Measurements from ENCODE around the gene ENG. TPM values are rescaled to one million over a fixed set of nuclear protein-coding genes. Genes with fewer than 3 reads are reported as not detected.

Gene ENG
- total RNA-seq, 6 experiments from 2014 or later = 27.4 to 90.1 (median 54.1) TPM

DNA sequence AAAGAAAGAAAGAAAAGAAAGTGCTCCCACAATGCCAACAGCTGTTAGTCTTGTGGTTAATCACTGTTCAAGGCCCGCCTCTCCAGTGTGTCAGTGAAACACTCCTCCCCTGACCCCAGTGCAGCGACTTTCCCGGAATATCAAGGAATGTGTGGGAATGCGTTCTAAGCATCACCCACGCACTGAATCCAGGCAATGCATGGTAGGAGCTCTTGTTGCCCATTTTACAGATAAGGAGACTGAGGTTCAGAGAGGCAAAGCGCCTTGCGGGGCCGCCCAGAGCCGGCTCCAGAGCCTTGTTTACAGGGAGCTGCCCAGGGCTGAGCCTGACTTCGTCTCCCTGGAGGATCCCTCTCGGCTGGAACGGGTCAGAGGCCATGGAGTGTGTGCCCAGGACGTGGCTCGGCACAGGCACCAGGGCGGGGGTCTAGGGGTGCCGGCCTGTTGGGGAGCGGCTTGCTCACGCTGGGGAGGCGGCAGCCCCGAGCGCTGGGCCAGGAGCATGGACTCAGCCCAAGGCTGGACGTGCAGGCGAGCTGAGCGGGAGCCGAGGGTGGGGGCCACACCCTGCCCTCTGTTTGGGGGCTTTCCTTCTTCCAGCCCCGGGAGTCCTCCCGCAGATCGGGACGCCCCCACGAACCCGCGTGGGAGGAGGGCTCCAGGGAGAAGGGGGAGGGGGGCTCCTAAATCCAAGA is 44.1 kb upstream of the ENG start:
- DNase-seq (peak in 2 of 3 donors; percentile 69 to 72), ATAC-seq (peak; percentile 63 to 71 (median 64))
- intact Hi-C loops (cut with DNase I) = no loop called here
- Histone ChIP-seq H3K4me3 (peak overlapping the region; percentile 88 to 95 (median 93)), H3K9me3 (no peaks in the 10 kb centered on the region), H3K27ac (peak overlapping the region; percentile 87 to 93 (median 90)), H3K4me1 (peaks cover 0 to 29% (median 15%) of the 10 kb centered on the region in 4 donors), H3K36me3 (peaks cover 0 to 26% (median 21%) of the 10 kb centered on the region in 4 donors), H3K27me3 (no peaks in the 10 kb centered on the region)
- WGBS (ENCODE audit: insufficient coverage, low coverage, low lambda C conversion rate, missing lambda C conversion rate) = 16% methylated on average over 13 of the region's 32 CpGs
- peak; percentile 58 for TF ChIP-seq POLR2A (IDR thresholded peaks at IDR 0.05)
- TF ChIP-seq, protein P1, sequence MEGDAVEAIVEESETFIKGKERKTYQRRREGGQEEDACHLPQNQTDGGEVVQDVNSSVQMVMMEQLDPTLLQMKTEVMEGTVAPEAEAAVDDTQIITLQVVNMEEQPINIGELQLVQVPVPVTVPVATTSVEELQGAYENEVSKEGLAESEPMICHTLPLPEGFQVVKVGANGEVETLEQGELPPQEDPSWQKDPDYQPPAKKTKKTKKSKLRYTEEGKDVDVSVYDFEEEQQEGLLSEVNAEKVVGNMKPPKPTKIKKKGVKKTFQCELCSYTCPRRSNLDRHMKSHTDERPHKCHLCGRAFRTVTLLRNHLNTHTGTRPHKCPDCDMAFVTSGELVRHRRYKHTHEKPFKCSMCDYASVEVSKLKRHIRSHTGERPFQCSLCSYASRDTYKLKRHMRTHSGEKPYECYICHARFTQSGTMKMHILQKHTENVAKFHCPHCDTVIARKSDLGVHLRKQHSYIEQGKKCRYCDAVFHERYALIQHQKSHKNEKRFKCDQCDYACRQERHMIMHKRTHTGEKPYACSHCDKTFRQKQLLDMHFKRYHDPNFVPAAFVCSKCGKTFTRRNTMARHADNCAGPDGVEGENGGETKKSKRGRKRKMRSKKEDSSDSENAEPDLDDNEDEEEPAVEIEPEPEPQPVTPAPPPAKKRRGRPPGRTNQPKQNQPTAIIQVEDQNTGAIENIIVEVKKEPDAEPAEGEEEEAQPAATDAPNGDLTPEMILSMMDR (IDR thresholded peaks at IDR 0.05) = no peak

DNA sequence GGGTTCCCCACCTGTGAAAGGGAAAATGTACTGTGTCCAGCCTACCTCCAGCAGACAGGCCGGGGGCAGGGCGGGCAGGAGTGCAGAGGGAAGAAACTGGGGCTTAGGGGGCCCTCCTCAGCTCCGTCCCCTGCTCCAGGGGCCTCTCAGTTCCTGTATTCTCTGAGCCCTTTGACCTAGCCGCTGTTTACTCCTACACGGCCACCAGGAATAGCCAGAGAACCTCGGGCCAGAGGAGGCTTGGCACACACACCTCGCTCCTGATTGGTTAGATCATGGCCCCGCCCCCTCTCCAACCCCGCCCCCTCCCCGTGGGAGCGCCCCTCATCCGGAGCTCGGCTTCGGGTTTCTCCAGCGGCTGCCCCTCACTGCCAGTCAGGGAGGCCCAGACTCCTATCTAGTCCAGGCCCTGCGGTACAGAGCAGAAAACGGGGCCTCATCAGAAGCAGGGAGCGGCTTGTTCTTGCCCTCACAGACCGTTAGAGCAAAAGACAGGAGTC is 42.8 kb upstream of the ENG start:
- DNase-seq (peak; percentile 86 to 91 (median 89)), ATAC-seq (peak; percentile 83 to 91 (median 87))
- Histone ChIP-seq H3K4me1 (peaks cover 0 to 23% (median 12%) of the 10 kb centered on the region in 4 donors), H3K27me3 (no peaks in the 10 kb centered on the region), H3K4me3 (peak overlapping the region; percentile 88 to 95 (median 93)), H3K36me3 (peaks cover 0 to 40% (median 28%) of the 10 kb centered on the region in 4 donors), H3K9me3 (no peaks in the 10 kb centered on the region), H3K27ac (peak overlapping the region; percentile 87 to 93 (median 90))
- peak; percentile 48 for TF ChIP-seq POLR2A (IDR thresholded peaks at IDR 0.05)
- TF ChIP-seq, protein P1 (IDR thresholded peaks at IDR 0.05) = no peak
- intact Hi-C loops (cut with DNase I) = no loop called here
- WGBS (ENCODE audit: insufficient coverage, low coverage, low lambda C conversion rate, missing lambda C conversion rate) = 6% methylated on average over 11 of the region's 19 CpGs

DNA sequence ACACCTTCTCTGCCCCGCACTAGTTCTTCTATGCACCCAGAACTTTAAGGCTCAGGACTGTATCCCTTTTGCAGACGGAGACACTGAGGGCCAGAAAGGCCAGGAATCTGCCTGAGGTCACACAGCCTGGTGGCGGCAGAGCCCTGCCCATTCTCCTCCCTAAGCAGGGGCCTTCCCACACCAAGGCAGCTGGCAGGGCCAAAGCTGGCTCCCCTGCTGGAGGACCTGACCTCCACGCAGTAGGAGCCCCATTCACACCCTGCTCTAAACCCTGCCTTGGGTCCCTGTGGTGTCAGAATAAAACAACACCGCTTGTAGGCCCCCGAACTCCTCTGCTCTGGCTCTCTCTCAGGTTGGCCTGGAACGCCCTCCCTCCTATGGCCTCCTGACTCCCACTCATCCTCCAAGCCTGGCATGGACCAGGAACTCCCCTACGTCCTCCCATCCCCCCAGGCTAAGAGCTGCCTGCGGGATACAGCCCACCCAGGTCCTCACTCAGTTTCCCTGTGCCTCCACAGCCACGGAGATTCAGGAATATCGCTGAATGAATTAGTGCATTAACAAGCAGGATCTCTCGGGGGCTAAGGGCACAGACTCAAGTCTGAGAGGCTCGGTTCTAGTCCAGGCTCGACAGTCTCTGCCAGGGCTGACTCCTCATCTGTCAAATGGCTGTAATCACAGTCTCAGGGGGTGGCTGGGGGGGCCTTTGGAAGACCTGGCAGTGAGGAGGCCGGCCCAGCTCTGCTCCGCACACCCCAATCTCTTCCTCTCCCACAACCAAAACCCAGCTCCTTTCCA is 42.1 kb upstream of the ENG start:
- DNase-seq = no peak
- Histone ChIP-seq H3K4me3 (peak overlapping the region; percentile 88 to 95 (median 93)), H3K9me3 (no peaks in the 10 kb centered on the region), H3K27me3 (no peaks in the 10 kb centered on the region), H3K27ac (peak overlapping the region; percentile 61 to 90 (median 87)), H3K36me3 (peaks cover 0 to 44% (median 28%) of the 10 kb centered on the region in 4 donors), H3K4me1 (peaks cover 0 to 23% (median 12%) of the 10 kb centered on the region in 4 donors)
- no peak for TF ChIP-seq POLR2A (IDR thresholded peaks at IDR 0.05)
- TF ChIP-seq, protein P1 (IDR thresholded peaks at IDR 0.05) = no peak
- intact Hi-C loops (cut with DNase I) = no loop called here
- no peak for ATAC-seq
- WGBS (ENCODE audit: insufficient coverage, low coverage, low lambda C conversion rate, missing lambda C conversion rate) = 49% methylated on average over 11 of the region's 16 CpGs

DNA sequence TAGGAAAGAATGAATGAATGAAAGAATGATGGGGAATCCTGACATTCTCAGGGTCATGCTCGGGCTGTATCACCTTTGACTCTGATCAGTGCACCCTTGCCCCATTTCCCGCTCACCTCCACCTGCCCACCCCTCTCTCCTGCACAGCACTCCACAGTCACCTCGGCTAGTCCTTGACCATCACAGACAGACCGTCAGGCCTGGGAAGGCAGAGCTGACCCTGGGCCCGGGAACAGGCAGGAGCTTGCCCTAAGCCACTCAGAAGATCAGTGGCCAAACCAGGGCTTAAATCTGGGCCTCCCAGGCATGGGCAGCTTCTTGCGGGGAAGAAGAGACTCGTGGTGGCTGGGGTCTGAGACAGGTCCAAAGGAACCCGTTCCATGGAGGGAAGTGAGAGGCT is 41.4 kb upstream of the ENG start:
- DNase-seq = no peak

More for the DNA sequence above, 41.4 kb upstream of the ENG start:
- Histone ChIP-seq H3K4me1 (peaks cover 0 to 23% (median 12%) of the 10 kb centered on the region in 4 donors), H3K27ac (no peak overlapping the region), H3K9me3 (no peaks in the 10 kb centered on the region), H3K4me3 (no peak overlapping the region), H3K36me3 (peaks cover 0 to 48% (median 29%) of the 10 kb centered on the region in 4 donors), H3K27me3 (no peaks in the 10 kb centered on the region)
- ATAC-seq = no peak
- 85% methylated on average over 6 of the region's 8 CpGs for WGBS (ENCODE audit: insufficient coverage, low coverage, low lambda C conversion rate, missing lambda C conversion rate)
- intact Hi-C loops (cut with DNase I) = no loop called here
- TF ChIP-seq, protein P1 (IDR thresholded peaks at IDR 0.05) = no peak
- TF ChIP-seq POLR2A (IDR thresholded peaks at IDR 0.05) = no peak
